CD4-positive, alpha-beta T cell (primary cell): ENCODE measurements around the gene MPI. TPM values are rescaled to one million over a fixed set of nuclear protein-coding genes. Genes with fewer than 3 reads are reported as not detected.

Source experiments
- ATAC-seq: fragments of 200-7000 bp; cut with Tn5 transposase; one replicate; pipeline ENCODE4 v1.10.0; 2022; ENCODE audit warnings: mild to moderate bottlenecking; ENCODE audit not compliant: poor library complexity
- CTCF ChIA-PET: fragments of 350-600 bp; sonication (Branson Sonifier 250); formaldehyde crosslinking; loops from one replicate; lab custom pipeline; 2021; ENCODE audit warnings: antibody characterized with exemption, inconsistent platforms; lab: Charles Lee
- POLR2A ChIA-PET: fragments of 350-600 bp; sonication (Branson Sonifier 250); formaldehyde crosslinking; loops from one replicate; lab custom pipeline; 2021; ENCODE audit warnings: antibody characterized with exemption, inconsistent platforms; lab: Charles Lee
- DNase-seq, 14 experiments: peaks; one replicate each; pipeline ENCODE4 v3.0.0-alpha.2; 2013 to 2020; ENCODE audit warnings: mixed read lengths in 2 of 14
- H3K27ac ChIP-seq, 2 donors: one replicate each; pipeline versions ENCODE4 v1.5.1 to v1.7.0; 2013; ENCODE audit warnings: low read length in 2 of 2, low read depth in 1 of 2, mild to moderate bottlenecking in 1 of 2
- H3K27me3 ChIP-seq, 2 experiments: 1 replicate in 1 of 2; 2 replicates in 1 of 2; pipeline versions ENCODE4 v1.6.1 to v1.7.0; 2013; ENCODE audit warnings: low read length in 2 of 2, control low read depth in 1 of 2, mild to moderate bottlenecking in 1 of 2, moderate library complexity in 1 of 2; ENCODE audit not compliant: insufficient read depth in 2 of 2, control insufficient read depth in 1 of 2
- H3K36me3 ChIP-seq: one replicate; pipeline ENCODE4 v1.6.1; 2013; ENCODE audit warnings: low read length, control low read depth; ENCODE audit not compliant: insufficient read depth
- H3K4me1 ChIP-seq: one replicate; pipeline ENCODE4 v1.6.1; 2013; ENCODE audit warnings: low read length, control low read depth; ENCODE audit not compliant: insufficient read depth
- H3K4me3 ChIP-seq: one replicate; pipeline ENCODE4 v1.5.1; 2013; ENCODE audit warnings: mild to moderate bottlenecking, low read length, moderate library complexity
- H3K9me3 ChIP-seq, 2 experiments: 1 replicate in 1 of 2; 2 replicates in 1 of 2; pipeline versions ENCODE4 v1.6.1 to v1.7.0; 2013; ENCODE audit warnings: low read length in 2 of 2, mild to moderate bottlenecking in 2 of 2, control low read depth in 1 of 2, moderate library complexity in 1 of 2; ENCODE audit not compliant: control insufficient read depth in 1 of 2, insufficient read depth in 1 of 2
- H3K27ac Mint-ChIP-seq: one replicate; pipeline ENCODE4 v1.8.0; 2020; ENCODE audit warnings: mixed read lengths
- H3K27me3 Mint-ChIP-seq: one replicate; pipeline ENCODE4 v1.8.0; 2021; ENCODE audit warnings: mixed read lengths
- H3K36me3 Mint-ChIP-seq: one replicate; pipeline ENCODE4 v1.8.0; 2021; ENCODE audit warnings: low read depth, mixed read lengths
- H3K4me1 Mint-ChIP-seq: one replicate; pipeline ENCODE4 v1.8.0; 2021; ENCODE audit warnings: low read depth, mixed read lengths
- H3K4me3 Mint-ChIP-seq: one replicate; pipeline ENCODE4 v1.8.0; 2020; ENCODE audit warnings: mild to moderate bottlenecking, mixed read lengths
- H3K9me3 Mint-ChIP-seq: one replicate; pipeline ENCODE4 v1.8.0; 2020; ENCODE audit warnings: mixed read lengths
- CTCF ChIP-seq: fragments of 200-600 bp; IDR thresholded peaks from one replicate; pipeline ENCODE4 v1.8.0; 2022; ENCODE audit warnings: antibody characterized with exemption, mild to moderate bottlenecking
- intact Hi-C, 2 experiments: fragments of 100-400 bp; cut with DNase I in 1 of 2; cut with micrococcal nuclease in 1 of 2; formaldehyde crosslinking; loops; one replicate each; pipeline versions ENCODE4 v1.15.1 to v1.9.0; 2023 to 2025; cut with DNase I, micrococcal nuclease
- total RNA-seq, 174 experiments: library from RNA in 2 of 174; stranded (reverse) in 2 of 174; gene quantifications; one replicate each; pipeline ENCODE4 v1.2.3 and lab custom pipeline; 2021 to 2026

MPI gene
- total RNA-seq, 2 experiments from 2014 or later: 28.9 to 30.3 TPM

- peaks cover 12% of the 10 kb centered on the region for H3K4me1 Mint-ChIP-seq
- no peak for ATAC-seq
- H3K4me3 Mint-ChIP-seq: no peak overlapping the region
- H3K27ac ChIP-seq: no peak overlapping the region
- H3K9me3 ChIP-seq: no peaks in the 10 kb centered on the region
- peaks cover 63% of the 10 kb centered on the region for H3K36me3 Mint-ChIP-seq
- peaks cover 74% of the 10 kb centered on the region for H3K36me3 ChIP-seq
- no peak for TF ChIP-seq CTCF
- POLR2A ChIA-PET: interaction anchor here (0.7 kb wide), 1 partner anchor 39 kb away, joined by 3 read pairs; the partner anchor contains the start of gene MPI
- intact Hi-C loops: no loop called here
- CTCF ChIA-PET: no interaction called here
- H3K9me3 Mint-ChIP-seq: no peaks in the 10 kb centered on the region
- no peaks in the 10 kb centered on the region for H3K27me3 Mint-ChIP-seq
- no peak overlapping the region for H3K27ac Mint-ChIP-seq
- no peaks in the 10 kb centered on the region for H3K27me3 ChIP-seq
- no peak for DNase-seq
- H3K4me3 ChIP-seq: no peak overlapping the region
- H3K4me1 ChIP-seq: peaks cover 16% of the 10 kb centered on the region
Observed at GRCh38 chr15:74850393-74850792, 39.4 kb upstream of the MPI start.

- Histone ChIP-seq H3K4me3 (no peak overlapping the region), H3K27me3 (no peaks in the 10 kb centered on the region), H3K4me1 (peaks cover 7% of the 10 kb centered on the region), H3K27ac (peak overlapping the region in 1 of 2 donors; percentile 1), H3K9me3 (no peaks in the 10 kb centered on the region), H3K36me3 (peaks cover 75% of the 10 kb centered on the region)
- TF ChIP-seq CTCF: no peak
- DNase-seq (no peak), ATAC-seq (no peak)
- Mint-ChIP-seq H3K4me1 (peaks cover 12% of the 10 kb centered on the region), H3K9me3 (no peaks in the 10 kb centered on the region), H3K36me3 (peaks cover 67% of the 10 kb centered on the region), H3K27ac (no peak overlapping the region), H3K27me3 (no peaks in the 10 kb centered on the region), H3K4me3 (no peak overlapping the region)
- CTCF ChIA-PET: no interaction called here
- POLR2A ChIA-PET: no interaction called here
- intact Hi-C loops: no loop called here
Observed at GRCh38 chr15:74851960-74852359, 37.9 kb upstream of the MPI start.

- Mint-ChIP-seq H3K4me3 (no peak overlapping the region), H3K27me3 (no peaks in the 10 kb centered on the region), H3K4me1 (peaks cover 30% of the 10 kb centered on the region), H3K27ac (peak overlapping the region; percentile 18), H3K9me3 (no peaks in the 10 kb centered on the region), H3K36me3 (peaks cover 65% of the 10 kb centered on the region)
- Histone ChIP-seq H3K27me3 (no peaks in the 10 kb centered on the region), H3K4me1 (peaks cover 32% of the 10 kb centered on the region), H3K9me3 (no peaks in the 10 kb centered on the region), H3K27ac (no peak overlapping the region), H3K36me3 (peaks cover 65% of the 10 kb centered on the region), H3K4me3 (no peak overlapping the region)
- no peak for TF ChIP-seq CTCF
- intact Hi-C loops: no loop called here
- ATAC-seq: no peak
- no peak for DNase-seq
- ChIA-PET CTCF (no interaction called here), POLR2A (interaction anchor here (0.9 kb wide), 1 partner anchor 47 kb away, joined by 4 read pairs; no protein-coding TSS in a partner anchor)
Observed at GRCh38 chr15:74854453-74855022, 35.3 kb upstream of the MPI start.
